GM21447 (cell line): ENCODE measurements around the gene TMEM170B.
A peak's percentile ranks its signal among the peaks of the same experiment; 100 is the strongest.

ENCODE experiments used
- ATAC-seq: cut with Tn5 transposase; IDR thresholded peaks from one replicate; pipeline ENCODE4 v1.9.1; 2021; ENCODE audit not compliant: unreplicated experiment

Gene TMEM170B

GRCh38 chr6:11537229-11538051, at the start of gene TMEM170B:
Gene TMEM170B (plus strand): TSS chr6:11537749. CDS start chr6:11538278, 529 bp downstream.
- peak; percentile 95 for ATAC-seq

- ATAC-seq = no peak
Measured at GRCh38 chr6:11490996-11491395, 46.6 kb upstream of the TMEM170B start.

- ATAC-seq = peak; percentile 32
Measured at GRCh38 chr6:11491596-11492463, 45.7 kb upstream of the TMEM170B start.

- ATAC-seq = no peak
Measured at GRCh38 chr6:11492464-11493290, 44.9 kb upstream of the TMEM170B start.

- no peak for ATAC-seq
Measured at GRCh38 chr6:11493974-11494373, 43.6 kb upstream of the TMEM170B start.

- no peak for ATAC-seq
Measured at GRCh38 chr6:11494786-11495564, 42.6 kb upstream of the TMEM170B start.

GRCh38 chr6:11495565-11496145, 41.9 kb upstream of the TMEM170B start:
- ATAC-seq = no peak

- peak; percentile 64 for ATAC-seq
Measured at GRCh38 chr6:11496152-11497060, 41.1 kb upstream of the TMEM170B start.

GRCh38 chr6:11497107-11497506, 40.4 kb upstream of the TMEM170B start:
- ATAC-seq = no peak

GRCh38 chr6:11497881-11498280, 39.7 kb upstream of the TMEM170B start:
- no peak for ATAC-seq

GRCh38 chr6:11500008-11500407, 37.5 kb upstream of the TMEM170B start:
- no peak for ATAC-seq

GRCh38 chr6:11509471-11509870, 28.1 kb upstream of the TMEM170B start:
- ATAC-seq = no peak

- ATAC-seq = peak; percentile 90
Measured at GRCh38 chr6:11514672-11515071, 22.9 kb upstream of the TMEM170B start.

- no peak for ATAC-seq
Measured at GRCh38 chr6:11515763-11516162, 21.8 kb upstream of the TMEM170B start.

GRCh38 chr6:11522812-11523605, 14.5 kb upstream of the TMEM170B start:
- ATAC-seq = no peak

GRCh38 chr6:11525468-11526155, 11.9 kb upstream of the TMEM170B start:
- no peak for ATAC-seq

- no peak for ATAC-seq
Measured at GRCh38 chr6:11526156-11526505, 11.4 kb upstream of the TMEM170B start.
